Heart left ventricle (tissue), 16 donors: ENCODE measurements around the gene NISCH. TPM values are rescaled to one million over a fixed set of nuclear protein-coding genes. Genes with fewer than 3 reads are reported as not detected.

Experiments used
- ATAC-seq, 4 donors: fragments of 200-7000 bp; cut with Tn5 transposase; one replicate each; pipeline ENCODE4 v1.9.1; 2020 to 2022; ENCODE audit warnings: moderate library complexity in 4 of 4, mild to moderate bottlenecking in 3 of 4, moderate number of reproducible peaks in 1 of 4
- DNase-seq, 5 donors: peaks; one replicate each; pipeline ENCODE4 v3.0.0-alpha.2; 2020
- H3K27ac ChIP-seq, 12 donors: fragments of 200-600 bp; sonication (generic) in 4 of 12; one replicate each; pipeline versions ENCODE4 v1.5.0 to v1.8.0; 2016 to 2022; ENCODE audit warnings: mild to moderate bottlenecking in 2 of 12
- H3K27me3 ChIP-seq, 9 donors: fragments of 200-600 bp; sonication (generic) in 2 of 9; one replicate each; pipeline versions ENCODE4 v1.5.1 to v1.8.0; 2016 to 2022; ENCODE audit warnings: mild to moderate bottlenecking in 3 of 9
- H3K36me3 ChIP-seq, 9 donors: fragments of 200-600 bp; sonication (generic) in 2 of 9; one replicate each; pipeline versions ENCODE4 v1.5.0 to v1.8.0; 2018 to 2022; ENCODE audit warnings: mild to moderate bottlenecking in 2 of 9
- H3K4me1 ChIP-seq, 12 donors: fragments of 200-600 bp; sonication (generic) in 4 of 12; one replicate each; pipeline versions ENCODE4 v1.5.0 to v1.8.0; 2016 to 2022; ENCODE audit warnings: mild to moderate bottlenecking in 3 of 12
- H3K4me3 ChIP-seq, 12 donors: fragments of 200-600 bp; sonication (generic) in 4 of 12; one replicate each; pipeline versions ENCODE4 v1.5.0 to v1.8.0; 2017 to 2022; ENCODE audit warnings: mild to moderate bottlenecking in 9 of 12, moderate library complexity in 4 of 12
- H3K9me3 ChIP-seq, 12 donors: fragments of 200-600 bp; sonication (generic) in 4 of 12; one replicate each; pipeline versions ENCODE4 v1.5.0 to v1.8.0; 2016 to 2022; ENCODE audit warnings: mild to moderate bottlenecking in 1 of 12
- CTCF ChIP-seq, 12 donors: fragments of 200-600 bp; sonication (generic) in 4 of 12; IDR thresholded peaks; one replicate each; pipeline versions ENCODE4 v1.5.0 to v1.8.0; 2018 to 2022; ENCODE audit warnings: antibody characterized with exemption in 12 of 12, mild to moderate bottlenecking in 5 of 12
- POLR2A ChIP-seq, 2 donors: fragments of 450-650 bp; IDR thresholded peaks; one replicate each; pipeline ENCODE4 v1.6.1; 2017; ENCODE audit warnings: antibody characterized with exemption in 2 of 2, mild to moderate bottlenecking in 2 of 2, moderate library complexity in 2 of 2
- WGBS, 4 donors: extraction: QIAGEN DNeasy Blood & Tissue Kit in 2 of 4; methylation state at CpG; one replicate each; pipeline versions ENCODE4 v1.1.5 to v1.1.7; 2013 to 2018; 5-methylcytosine and 5-hydroxymethylcytosine counted together
- intact Hi-C, 10 donors: fragments of 100-400 bp; cut with DNase I; formaldehyde crosslinking; loops; one replicate each; pipeline versions ENCODE4 v1.11.1 to v1.14.2; 2022
- polyA plus RNA-seq, 2 donors: library from polyadenylated mRNA; stranded (reverse); fragments of 200-250 nt; gene quantifications; one replicate each; pipeline ENCODE4 v1.2.3, GENCODE V29; 2013
- total RNA-seq, 9 donors: library from RNA; depleted of rRNA in 2 of 9; stranded (reverse); fragments of >200 nt in 2 of 9; fragmentation: NEBNext Ultra II Directional in 3 of 9; extraction: Animal tissue kit (Norgen Biotek cat#: 25700) in 3 of 9; gene quantifications; one replicate each; pipeline versions ENCODE4 v1.1.0 to v1.2.4, GENCODE V29; 2016 to 2023
- donor health status: ischemic (EF 13 %, LVEDD 7.1; RV severe dilation, severe dysfunction).
- donor health status: healthy with polysubstance abuse.
- donor health status: DM: no; HTN: yes; CAD: no.
- donor health status: DM: no; HTN: no; CAD: no.
- donor health status: ischemic (EF 25% LVEDD 6.9; RV normal size, moderate dysfunction).
- donor health status: ischemic (EF 25% LVEDD 5.7; RV mildly dilated, moderate dysfunction).
- donor health status: healthy.
- donor health status: DM: yes; HTN: yes; CAD: no.
- donor health status: ischemic (EF 35%, LVEDD 5.7; RV mildly dilated, moderate dysfunction).
- donor health status: nonischemic (EF 11% LVEDD 7.7; RV severe dilation, severe dysfunction).
- donor health status: DM: yes; HTN: yes; CAD: no.
- donor health status: PGD.
- donor health status: ischemic (EF 29% LVEDD 5.4; RV normal size, mild dysfunction).
- donor health status: nonischemic (EF 23%, LVEDD 6.1; RV moderate dilation, normal function).

The NISCH gene
- total and polyA plus RNA-seq, 11 donors, result 28.8 to 56.2 (median 42.0) TPM

GRCh38 chr3:52407779-52408178 is 47.6 kb upstream of the NISCH start:
- 83 to 94% (median 87%) methylated on average over 1 to 3 of the region's 3 CpGs for WGBS, 4 donors
- Histone ChIP-seq H3K4me3 (no peak overlapping the region), H3K27me3 (no peaks in the 10 kb centered on the region), H3K9me3 (no peaks in the 10 kb centered on the region), H3K27ac (no peak overlapping the region), H3K36me3 (peaks cover 0 to 58% (median 55%) of the 10 kb centered on the region in 9 donors), H3K4me1 (peaks cover 0 to 42% (median 31%) of the 10 kb centered on the region in 12 donors)
- ATAC-seq (no peak), DNase-seq (peak in 2 of 5 donors; percentile 26 to 28)
- intact Hi-C loops, result loop anchor here in 3 of 10 donors (5.0 to 10.0 kb wide), 4 partner anchors 115 to 923 kb away; partner anchors contain the start of genes GLYCTK (in 1 of the 3) and TWF2 (in 1 of the 3)
- TF ChIP-seq CTCF (IDR thresholded peaks at IDR 0.05), result no peak
- no peak for TF ChIP-seq POLR2A (IDR thresholded peaks at IDR 0.05)

GRCh38 chr3:52408466-52408865 is 46.9 kb upstream of the NISCH start:
- TF ChIP-seq CTCF (IDR thresholded peaks at IDR 0.05) (no peak), POLR2A (IDR thresholded peaks at IDR 0.05) (no peak)
- intact Hi-C loops, result loop anchor here in 3 of 10 donors (5.0 to 10.0 kb wide), 4 partner anchors 116 to 924 kb away; partner anchors contain the start of genes GLYCTK (in 1 of the 3) and TWF2 (in 1 of the 3)
- ATAC-seq (no peak), DNase-seq (peak in 2 of 5 donors; percentile 15 to 18)
- Histone ChIP-seq H3K27me3 (no peaks in the 10 kb centered on the region), H3K4me3 (peak overlapping the region in 4 of 12 donors; percentile 96 to 100 (median 98)), H3K9me3 (no peaks in the 10 kb centered on the region), H3K27ac (no peak overlapping the region), H3K36me3 (peaks cover 0 to 57% (median 48%) of the 10 kb centered on the region in 9 donors), H3K4me1 (peaks cover 0 to 49% (median 36%) of the 10 kb centered on the region in 12 donors)
- 89 to 92% (median 90%) methylated on average over 8 of the region's 8 CpGs for WGBS, 4 donors

GRCh38 chr3:52415800-52416199 is 39.6 kb upstream of the NISCH start:
- ATAC-seq (no peak), DNase-seq (no peak)
- TF ChIP-seq CTCF (IDR thresholded peaks at IDR 0.05), result no peak
- no peak for TF ChIP-seq POLR2A (IDR thresholded peaks at IDR 0.05)
- no peaks in the 10 kb centered on the region for H3K27me3 ChIP-seq
- peaks cover 0 to 29% (median 19%) of the 10 kb centered on the region in 12 donors for H3K4me1 ChIP-seq
- WGBS, 4 donors, result 89 to 94% (median 92%) methylated on average over 3 of the region's 3 CpGs
- no peak overlapping the region for H3K4me3 ChIP-seq
- intact Hi-C loops, result no loop called here
- peaks cover 0 to 23% (median 12%) of the 10 kb centered on the region in 9 donors for H3K36me3 ChIP-seq
- H3K9me3 ChIP-seq, result no peaks in the 10 kb centered on the region
- no peak overlapping the region for H3K27ac ChIP-seq

- ATAC-seq (no peak), DNase-seq (no peak)
- peaks cover 0 to 15% (median 3%) of the 10 kb centered on the region in 9 donors for H3K36me3 ChIP-seq
- no peaks in the 10 kb centered on the region for H3K4me1 ChIP-seq
- no peak overlapping the region for H3K4me3 ChIP-seq
- 82 to 90% (median 86%) methylated on average over 2 of the region's 2 CpGs for WGBS, 4 donors
- no peaks in the 10 kb centered on the region for H3K27me3 ChIP-seq
- no peaks in the 10 kb centered on the region for H3K9me3 ChIP-seq
- TF ChIP-seq POLR2A (IDR thresholded peaks at IDR 0.05) (no peak), CTCF (IDR thresholded peaks at IDR 0.05) (no peak)
- H3K27ac ChIP-seq, result no peak overlapping the region
- intact Hi-C loops, result loop anchor here in 1 of 10 donors (10.0 kb wide), 1 partner anchor 254 kb away; no protein-coding TSS in a partner anchor
Observed at GRCh38 chr3:52420388-52420787, 35.0 kb upstream of the NISCH start.
